Nephron (organoid): ENCODE data around the gene ATP6V0B.

Experiments
- H3K27ac Mint-ChIP-seq, 3 experiments: 2 replicates each; pipeline ENCODE4 v1.8.0; 2020; ENCODE audit warnings: mixed read lengths in 3 of 3, mild to moderate bottlenecking in 2 of 3, moderate library complexity in 1 of 3
- H3K27me3 Mint-ChIP-seq: 2 replicates; pipeline ENCODE4 v1.8.0; 2021; ENCODE audit warnings: low read depth, mild to moderate bottlenecking, moderate library complexity, mixed read lengths
- H3K36me3 Mint-ChIP-seq: 2 replicates; pipeline ENCODE4 v1.8.0; 2020; ENCODE audit warnings: low read depth, mixed read lengths
- H3K4me1 Mint-ChIP-seq: 2 replicates; pipeline ENCODE4 v1.8.0; 2020; ENCODE audit warnings: mixed read lengths
- H3K4me3 Mint-ChIP-seq, 3 experiments: 2 replicates each; pipeline ENCODE4 v1.8.0; 2020; ENCODE audit warnings: mild to moderate bottlenecking in 3 of 3, mixed read lengths in 3 of 3, moderate library complexity in 2 of 3
- H3K9me3 Mint-ChIP-seq: 2 replicates; pipeline ENCODE4 v1.8.0; 2020; ENCODE audit warnings: mixed read lengths
- TF ChIP-seq, protein P1 (sequence below), 3 experiments: fragments of 200-600 bp; sonication (generic); IDR thresholded peaks; one replicate each; pipeline ENCODE4 v1.5.0; 2021; ENCODE audit warnings: antibody characterized with exemption in 3 of 3; ENCODE audit not compliant: unreplicated experiment in 3 of 3

ATP6V0B gene

DNA sequence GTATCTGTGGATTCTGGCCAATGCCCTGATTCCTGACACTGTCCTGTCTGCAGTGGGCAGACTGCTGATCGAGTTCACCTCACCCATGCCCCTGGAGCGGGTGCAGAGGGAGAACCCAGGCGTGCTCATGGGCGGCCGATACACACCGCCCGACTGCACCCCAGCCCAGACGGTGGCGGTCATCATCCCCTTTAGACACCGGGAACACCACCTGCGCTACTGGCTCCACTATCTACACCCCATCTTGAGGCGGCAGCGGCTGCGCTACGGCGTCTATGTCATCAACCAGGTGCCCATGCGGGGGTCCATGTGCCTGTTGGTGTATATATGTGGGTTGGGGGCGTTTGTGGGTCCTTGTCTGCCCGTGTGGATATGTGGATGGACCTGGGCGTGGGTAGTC, 6.9 kb downstream of the ATP6V0B start:
- H3K4me3 Mint-ChIP-seq = peak overlapping the region in 2 of 3 experiments; percentile 35 to 93

DNA sequence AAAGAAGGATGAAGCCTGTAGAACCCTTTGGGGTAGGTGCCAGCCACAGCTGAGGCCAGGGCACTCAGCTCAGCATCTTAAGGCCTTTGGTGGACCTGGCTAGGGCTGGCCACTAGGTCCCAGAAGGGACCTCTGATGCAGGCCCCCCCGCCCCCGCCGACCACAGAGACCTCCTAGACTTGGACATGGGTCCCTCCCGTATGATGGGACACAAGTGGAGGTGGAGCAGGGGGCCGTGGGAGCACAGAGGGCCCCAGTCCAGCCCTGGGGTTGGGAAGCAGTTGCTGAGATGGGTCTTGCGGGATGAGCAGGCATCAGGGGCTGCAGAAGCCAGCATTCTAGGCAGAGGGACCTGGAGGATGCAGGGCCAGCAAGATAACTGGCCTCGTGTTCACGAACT, 7.5 kb downstream of the ATP6V0B start:
- TF ChIP-seq, protein P1, sequence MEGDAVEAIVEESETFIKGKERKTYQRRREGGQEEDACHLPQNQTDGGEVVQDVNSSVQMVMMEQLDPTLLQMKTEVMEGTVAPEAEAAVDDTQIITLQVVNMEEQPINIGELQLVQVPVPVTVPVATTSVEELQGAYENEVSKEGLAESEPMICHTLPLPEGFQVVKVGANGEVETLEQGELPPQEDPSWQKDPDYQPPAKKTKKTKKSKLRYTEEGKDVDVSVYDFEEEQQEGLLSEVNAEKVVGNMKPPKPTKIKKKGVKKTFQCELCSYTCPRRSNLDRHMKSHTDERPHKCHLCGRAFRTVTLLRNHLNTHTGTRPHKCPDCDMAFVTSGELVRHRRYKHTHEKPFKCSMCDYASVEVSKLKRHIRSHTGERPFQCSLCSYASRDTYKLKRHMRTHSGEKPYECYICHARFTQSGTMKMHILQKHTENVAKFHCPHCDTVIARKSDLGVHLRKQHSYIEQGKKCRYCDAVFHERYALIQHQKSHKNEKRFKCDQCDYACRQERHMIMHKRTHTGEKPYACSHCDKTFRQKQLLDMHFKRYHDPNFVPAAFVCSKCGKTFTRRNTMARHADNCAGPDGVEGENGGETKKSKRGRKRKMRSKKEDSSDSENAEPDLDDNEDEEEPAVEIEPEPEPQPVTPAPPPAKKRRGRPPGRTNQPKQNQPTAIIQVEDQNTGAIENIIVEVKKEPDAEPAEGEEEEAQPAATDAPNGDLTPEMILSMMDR (IDR thresholded peaks at IDR 0.05; ENCODE audit: unreplicated experiment in 3 of 3) = no peak
- Mint-ChIP-seq H3K4me3 (peak overlapping the region; percentile 12 to 58 (median 35)), H3K36me3 (peaks cover 40% of the 10 kb centered on the region), H3K4me1 (peaks cover 38% of the 10 kb centered on the region), H3K27ac (peak overlapping the region in 1 of 3 experiments; percentile 79), H3K9me3 (no peaks in the 10 kb centered on the region), H3K27me3 (no peaks in the 10 kb centered on the region)

More for the DNA sequence above, 6.9 kb downstream of the ATP6V0B start:
- Mint-ChIP-seq H3K9me3 (no peaks in the 10 kb centered on the region), H3K27me3 (no peaks in the 10 kb centered on the region), H3K27ac (no peak overlapping the region), H3K36me3 (peaks cover 45% of the 10 kb centered on the region), H3K4me1 (peaks cover 43% of the 10 kb centered on the region)
- TF ChIP-seq, protein P1 (IDR thresholded peaks at IDR 0.05; ENCODE audit: unreplicated experiment in 3 of 3) = no peak

DNA sequence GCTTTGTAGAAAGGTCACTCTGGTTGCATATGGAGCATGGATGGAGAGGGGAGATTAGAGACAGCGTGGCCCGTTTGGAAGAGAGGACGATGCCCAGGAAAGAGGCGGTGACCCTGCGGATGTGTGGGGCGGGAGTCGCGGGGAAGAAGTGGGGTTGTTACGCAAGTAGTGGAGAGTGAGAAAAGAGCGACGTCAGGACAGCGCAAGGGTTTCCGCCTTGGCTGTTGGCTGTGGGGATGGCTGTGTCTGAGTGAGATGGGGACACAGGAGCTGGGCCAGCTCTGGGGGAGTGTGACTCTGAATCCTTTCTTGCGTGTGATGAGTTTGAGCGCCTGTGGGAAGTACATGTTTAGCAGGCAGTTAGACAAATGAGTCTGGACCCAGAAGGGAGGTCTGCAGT, 8.0 kb downstream of the ATP6V0B start:
- Mint-ChIP-seq H3K36me3 (peaks cover 40% of the 10 kb centered on the region), H3K27ac (peak overlapping the region in 2 of 3 experiments; percentile 9 to 79), H3K9me3 (no peaks in the 10 kb centered on the region), H3K4me3 (peak overlapping the region in 2 of 3 experiments; percentile 17 to 58), H3K27me3 (no peaks in the 10 kb centered on the region), H3K4me1 (peaks cover 38% of the 10 kb centered on the region)
- TF ChIP-seq, protein P1 (IDR thresholded peaks at IDR 0.05; ENCODE audit: unreplicated experiment in 3 of 3) = no peak

DNA sequence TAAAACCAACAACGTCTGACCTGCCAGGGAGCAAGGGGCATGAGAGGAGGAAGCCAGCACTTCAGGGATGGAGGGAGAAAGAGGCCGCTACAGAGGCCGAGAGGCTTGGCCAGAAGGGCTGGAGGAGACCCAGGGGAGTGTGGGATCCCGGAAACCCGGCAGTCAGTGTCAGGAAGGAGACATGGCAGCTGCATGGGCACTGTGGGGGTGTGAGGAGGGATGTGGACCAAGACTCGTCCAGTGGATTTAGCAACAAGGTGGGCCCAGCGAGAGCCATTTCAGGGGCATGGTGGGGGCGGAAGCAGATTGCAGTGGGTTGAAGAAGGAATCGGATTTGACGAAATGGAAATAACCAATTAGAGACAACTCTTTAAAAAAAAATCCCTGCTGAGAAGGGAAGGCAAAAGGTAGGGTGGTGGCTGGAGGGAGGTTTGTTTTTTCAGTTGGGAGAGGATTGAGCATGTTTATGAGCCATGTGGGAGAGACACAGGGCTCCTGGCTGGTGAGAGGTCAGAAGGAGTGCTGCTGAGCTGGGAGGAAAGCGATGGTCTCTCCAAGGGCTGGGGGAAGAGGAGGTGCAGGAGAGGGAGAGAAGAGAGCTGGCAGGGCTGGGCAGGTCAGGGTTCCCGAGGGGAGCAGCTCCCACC, 8.6 kb downstream of the ATP6V0B start:
- TF ChIP-seq, protein P1 (IDR thresholded peaks at IDR 0.05; ENCODE audit: unreplicated experiment in 3 of 3) = no peak
- Mint-ChIP-seq H3K27me3 (no peaks in the 10 kb centered on the region), H3K4me3 (peak overlapping the region; percentile 29 to 58 (median 37)), H3K36me3 (peaks cover 36% of the 10 kb centered on the region), H3K4me1 (peaks cover 33% of the 10 kb centered on the region), H3K27ac (peak overlapping the region in 2 of 3 experiments; percentile 9 to 79), H3K9me3 (no peaks in the 10 kb centered on the region)

DNA sequence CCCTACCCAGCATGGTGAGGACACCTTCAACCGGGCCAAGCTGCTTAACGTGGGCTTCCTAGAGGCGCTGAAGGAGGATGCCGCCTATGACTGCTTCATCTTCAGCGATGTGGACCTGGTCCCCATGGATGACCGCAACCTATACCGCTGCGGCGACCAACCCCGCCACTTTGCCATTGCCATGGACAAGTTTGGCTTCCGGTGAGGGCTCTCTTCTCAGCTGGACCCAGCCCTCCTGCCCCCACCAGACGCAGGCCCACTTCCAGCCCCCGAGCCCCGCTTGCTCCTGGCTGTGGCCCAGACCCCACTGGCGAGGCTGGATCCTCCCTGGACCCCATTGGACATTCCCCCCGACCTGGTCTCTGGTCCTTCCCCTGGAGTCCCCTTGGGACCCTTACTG, 10.1 kb downstream of the ATP6V0B start:
- H3K36me3 Mint-ChIP-seq = peaks cover 34% of the 10 kb centered on the region
- no peak overlapping the region for H3K4me3 Mint-ChIP-seq
- H3K27me3 Mint-ChIP-seq = no peaks in the 10 kb centered on the region
- no peak overlapping the region for H3K27ac Mint-ChIP-seq
- no peaks in the 10 kb centered on the region for H3K9me3 Mint-ChIP-seq
- peaks cover 28% of the 10 kb centered on the region for H3K4me1 Mint-ChIP-seq
- TF ChIP-seq, protein P1 (IDR thresholded peaks at IDR 0.05; ENCODE audit: unreplicated experiment in 3 of 3) = no peak
